ENCODE measurements around the gene CELF6.
A peak's percentile ranks its signal among the peaks of the same experiment; 100 is the strongest.

CELF6 gene

DNA sequence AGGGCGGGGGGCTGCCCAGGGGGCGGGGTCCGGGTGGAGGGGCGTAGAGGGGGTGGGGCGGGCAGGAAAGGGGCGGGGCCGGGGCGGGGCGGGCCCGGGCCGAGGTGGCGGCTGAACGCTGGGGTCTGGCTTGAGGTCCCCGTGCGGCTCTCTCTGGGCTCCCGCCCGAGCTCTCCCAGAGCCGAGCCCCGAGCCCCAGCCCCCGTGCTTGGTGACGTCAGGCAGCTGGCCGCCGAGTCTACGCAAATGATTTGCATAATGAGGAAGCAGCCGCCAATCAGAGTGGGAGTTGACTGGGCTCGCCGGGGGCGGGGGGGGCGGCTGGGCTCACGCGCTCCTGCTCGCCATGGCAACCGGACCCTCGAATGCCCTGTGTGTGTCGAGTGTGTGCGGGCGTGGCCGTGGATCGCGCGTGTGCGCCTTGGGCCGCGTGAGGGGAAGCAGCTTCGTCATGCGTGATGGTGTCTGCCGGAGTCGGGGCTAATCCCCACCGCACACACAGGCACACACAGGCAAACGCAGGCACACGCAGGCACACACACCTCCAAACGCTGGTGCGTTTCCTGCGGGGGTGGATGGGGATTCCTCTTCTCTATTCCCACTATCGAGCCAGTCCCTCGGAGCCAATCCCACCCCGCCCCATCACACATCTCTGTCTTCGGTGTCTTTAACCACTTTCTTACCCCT, at the start of gene CELF6:
Gene CELF6 (minus strand): TSS at position 173 of the 687 bp plus-strand sequence. CDS start 283 bp downstream, outside the sequence.
- DNase-seq (ENCODE audit: low read depth, low spot score) = no peak

DNA sequence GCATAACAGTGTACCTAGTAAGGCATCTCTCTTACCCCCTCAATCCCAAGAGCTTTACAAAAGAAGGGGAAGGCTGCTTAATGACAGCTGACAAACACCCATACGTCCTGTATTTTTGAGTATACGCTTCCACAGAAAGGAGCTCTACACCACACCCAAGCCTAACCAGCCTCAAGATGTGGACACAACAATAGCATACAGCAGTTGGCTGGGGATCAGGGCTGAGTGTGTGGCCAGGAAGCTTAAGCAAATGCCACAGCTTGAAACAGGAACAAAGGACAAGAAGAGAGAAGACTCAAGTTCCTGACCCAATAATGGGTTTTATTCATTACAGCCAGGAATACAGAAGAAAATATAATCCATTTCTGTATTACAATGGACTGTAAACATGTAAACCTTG, 48.9 kb upstream of the CELF6 start:
- no peak for DNase-seq (ENCODE audit: low read depth, low spot score)

DNA sequence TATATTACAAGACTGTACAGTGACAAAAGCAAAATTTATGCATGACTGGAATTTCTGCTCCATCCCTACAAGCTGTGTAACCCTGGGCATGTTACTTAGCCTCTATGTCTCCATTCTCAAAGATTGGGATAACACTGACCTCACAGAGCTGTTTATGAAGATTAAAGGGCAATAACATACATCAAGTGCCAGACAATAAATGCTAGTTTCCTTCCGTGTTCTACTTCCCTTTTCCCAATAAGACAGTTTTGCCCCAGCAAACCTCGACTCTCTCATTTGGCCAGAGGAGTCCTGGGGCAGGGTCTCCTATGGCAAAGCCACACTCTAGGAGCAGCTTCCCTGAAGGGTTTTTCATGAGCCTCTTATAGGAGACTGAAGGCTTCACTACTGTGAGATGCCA, 48.4 kb upstream of the CELF6 start:
- no peak for DNase-seq (ENCODE audit: low read depth, low spot score)

DNA sequence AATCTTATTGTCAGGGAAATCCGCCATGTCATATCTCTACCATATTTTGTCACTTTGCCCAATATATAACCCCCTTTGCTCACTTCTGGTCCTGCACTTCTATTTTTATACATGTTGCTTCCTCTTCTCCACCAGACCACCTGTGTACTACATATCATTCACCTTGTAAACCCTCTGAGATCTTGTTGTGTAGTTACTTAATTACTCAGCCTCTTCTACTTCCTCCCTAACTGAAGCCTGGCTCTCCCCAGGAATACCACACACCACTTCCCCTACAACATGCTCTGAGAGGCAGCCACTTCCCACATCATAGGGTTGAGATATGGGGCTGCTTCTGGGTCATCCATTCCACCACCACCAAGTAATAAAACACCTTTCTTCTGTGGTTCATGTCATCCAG, 45.9 kb upstream of the CELF6 start:
- no peak for DNase-seq (ENCODE audit: low read depth, low spot score)

DNA sequence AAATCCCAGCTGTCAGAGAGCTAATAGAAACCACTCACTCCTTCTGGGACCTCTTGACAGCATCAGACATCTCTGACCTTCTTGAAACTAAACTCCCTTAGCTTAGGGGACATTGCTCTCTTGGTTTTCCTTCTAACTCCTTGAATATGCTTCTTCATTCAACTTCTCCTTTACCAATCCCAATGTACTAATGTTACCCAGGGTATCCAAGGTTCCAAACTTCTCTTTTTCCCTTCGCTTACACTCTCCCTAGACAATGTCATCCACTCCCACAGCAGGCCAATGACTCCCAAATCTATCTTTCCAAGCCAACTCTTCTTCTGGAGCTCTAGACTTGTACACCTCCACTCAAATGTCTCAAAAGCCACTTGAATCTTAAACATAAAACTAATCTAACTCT, 41.2 kb upstream of the CELF6 start:
- no peak for DNase-seq (ENCODE audit: low read depth, low spot score)

DNA sequence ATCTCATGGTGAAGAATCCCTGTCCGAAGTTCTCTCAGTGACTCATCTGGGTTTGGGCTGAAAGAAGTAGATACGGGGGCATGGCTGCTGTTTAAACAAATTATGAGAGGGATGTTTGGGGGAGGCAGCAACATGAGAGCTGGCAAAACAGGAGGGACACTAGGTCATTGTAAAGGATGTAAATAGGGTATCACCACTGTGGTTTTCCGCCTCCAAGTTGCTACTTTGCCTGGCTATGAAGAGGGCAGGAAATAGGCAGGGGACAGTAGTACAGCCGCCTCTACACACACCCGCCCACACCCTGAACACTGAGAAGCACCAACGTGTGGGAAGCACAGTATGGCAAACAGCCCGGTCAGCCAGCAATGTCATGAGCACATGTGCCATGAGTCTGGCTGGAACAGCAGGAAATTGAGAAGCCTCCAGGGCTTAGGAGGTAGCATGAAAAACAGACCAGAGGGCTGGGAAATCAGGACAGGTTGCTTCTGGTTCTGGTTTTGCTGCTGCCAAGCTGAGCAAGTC, 38.8 kb upstream of the CELF6 start:
- no peak for DNase-seq (ENCODE audit: low read depth, low spot score)

DNA sequence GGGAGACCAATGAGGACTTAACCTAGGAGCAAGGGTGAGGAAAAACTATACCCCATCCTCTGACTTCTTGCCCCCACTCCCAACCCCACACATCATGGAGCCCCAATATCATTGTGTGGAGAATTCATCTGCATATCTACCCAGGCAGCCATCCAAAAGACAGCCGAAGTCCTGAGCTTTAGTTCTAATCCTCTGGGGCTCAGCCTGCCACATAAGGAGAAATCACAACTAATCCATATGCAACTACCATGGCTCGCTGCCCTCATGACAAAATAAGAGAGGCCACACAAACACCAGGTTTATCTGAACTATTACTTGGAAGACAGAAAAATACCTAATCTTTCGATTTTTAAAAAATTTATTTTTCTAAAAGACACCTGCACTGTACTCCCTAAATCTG, 38.2 kb upstream of the CELF6 start:
- DNase-seq (ENCODE audit: low read depth, low spot score) = no peak

DNA sequence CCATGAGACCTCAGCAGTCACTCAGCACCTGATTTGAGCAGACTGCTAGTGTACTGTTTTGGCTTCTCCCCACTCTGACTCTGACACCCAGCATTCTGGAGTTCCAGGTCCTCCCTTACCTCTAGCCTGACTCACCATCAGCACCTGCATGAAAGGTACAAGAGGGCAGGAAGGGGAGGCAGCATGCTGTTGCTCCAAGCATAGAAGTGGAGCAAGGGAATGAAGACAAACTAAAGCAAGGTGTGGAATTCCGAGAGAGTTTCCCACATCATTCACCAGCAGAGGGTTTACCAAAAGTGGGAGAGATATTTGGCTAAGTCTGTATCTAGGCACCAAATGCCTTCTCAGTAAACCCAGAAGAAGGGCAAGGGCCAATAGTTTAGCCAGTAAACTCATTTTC, 34.5 kb upstream of the CELF6 start:
- no peak for DNase-seq (ENCODE audit: low read depth, low spot score)

DNA sequence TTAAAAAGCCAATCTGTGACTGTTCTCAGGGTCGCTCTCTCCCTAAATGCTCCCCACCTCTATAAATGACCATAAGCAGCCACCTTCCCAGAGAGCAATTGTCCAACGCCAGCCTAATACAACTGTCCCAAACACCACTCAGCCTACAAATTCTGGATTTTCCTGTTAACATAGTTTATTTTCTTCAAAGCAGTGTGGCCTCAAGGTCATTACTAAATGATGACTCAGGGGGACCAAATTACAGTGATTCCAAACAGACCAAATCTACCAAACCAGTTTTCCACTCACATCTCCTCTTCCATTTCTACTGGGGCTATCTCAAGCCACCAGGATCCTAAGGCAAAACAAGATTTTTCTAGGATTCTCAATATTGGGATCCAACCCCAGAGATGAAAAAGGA, 33.3 kb upstream of the CELF6 start:
- DNase-seq (ENCODE audit: low read depth, low spot score) = no peak

DNA sequence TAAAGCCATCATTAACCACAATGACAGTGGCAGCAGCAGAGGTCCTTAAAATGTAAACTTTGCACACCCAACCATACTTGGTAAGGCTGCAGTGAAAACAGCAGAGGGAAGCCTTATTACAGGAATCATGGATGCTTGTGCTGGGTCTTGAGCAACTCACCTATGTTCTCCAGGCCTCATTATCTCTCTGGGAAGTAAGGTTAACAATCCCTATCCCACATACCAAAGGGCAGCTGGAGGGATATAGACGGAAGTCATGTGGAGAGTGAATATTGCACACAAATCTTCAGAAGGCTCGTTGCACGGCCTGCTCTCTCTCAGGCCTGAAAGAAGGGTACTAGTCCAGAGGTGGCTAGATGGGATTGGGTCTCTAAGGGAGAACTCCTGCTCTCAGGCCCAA, 25.8 kb upstream of the CELF6 start:
- DNase-seq (ENCODE audit: low read depth, low spot score) = no peak

DNA sequence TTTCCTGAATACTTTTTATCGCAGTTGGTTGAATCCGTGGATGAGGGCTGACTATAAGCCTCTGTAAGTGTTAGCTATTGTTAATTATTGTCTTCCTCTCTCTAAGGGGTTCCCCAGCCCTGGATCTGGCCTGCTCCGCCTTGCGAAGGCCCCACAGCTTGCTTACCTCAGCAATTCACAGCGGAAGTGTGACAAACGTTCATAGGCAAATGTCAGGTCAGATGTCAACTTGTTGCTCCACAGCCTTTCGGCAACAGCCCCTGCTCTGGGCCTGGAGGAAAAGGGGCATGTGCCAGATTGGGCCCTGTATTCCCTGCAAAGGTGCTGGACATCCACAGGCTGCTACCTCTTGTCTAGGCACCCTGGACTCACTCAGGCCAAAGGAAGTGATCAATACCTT, 25.3 kb upstream of the CELF6 start:
- DNase-seq (ENCODE audit: low read depth, low spot score) = no peak

DNA sequence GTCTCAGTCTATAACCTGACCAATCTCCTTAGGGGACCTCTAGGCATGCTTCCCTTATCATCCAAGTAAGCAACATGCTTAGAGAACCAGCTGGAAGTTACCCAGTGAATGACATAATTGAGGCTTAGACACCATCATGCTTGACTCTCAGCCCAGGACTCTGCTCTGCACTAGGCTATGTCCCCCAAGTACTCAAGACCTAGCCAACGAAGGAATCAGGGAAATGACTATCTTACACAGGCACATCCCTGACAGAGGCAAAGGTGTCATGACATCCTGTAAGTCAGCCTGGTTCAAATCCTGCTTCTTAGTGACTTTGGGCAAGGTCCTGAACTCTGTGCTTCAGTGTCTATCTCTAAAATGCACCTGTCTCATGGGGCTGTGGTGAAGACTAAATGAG, 24.6 kb upstream of the CELF6 start:
- no peak for DNase-seq (ENCODE audit: low read depth, low spot score)

DNA sequence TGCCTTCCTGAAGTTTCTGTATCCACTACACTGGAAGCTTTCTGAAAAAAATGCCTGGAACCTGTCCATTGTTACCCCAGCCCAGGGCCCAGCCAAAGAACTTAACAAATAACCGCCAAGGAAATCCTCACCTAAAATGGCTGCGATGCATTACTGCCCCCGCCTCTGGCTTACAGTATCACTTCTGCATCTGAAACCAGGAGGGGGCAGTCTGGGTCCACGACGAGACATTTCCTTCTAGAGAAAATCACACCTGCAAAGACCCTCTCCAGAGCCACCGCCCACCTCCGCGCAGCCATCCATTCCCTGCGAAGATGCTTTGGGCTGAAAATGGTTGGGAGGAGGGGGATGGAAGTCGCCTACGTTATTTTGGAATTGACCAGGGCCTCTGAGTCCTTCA, 22.4 kb upstream of the CELF6 start:
- peak; percentile 63 for DNase-seq (ENCODE audit: low read depth, low spot score)

DNA sequence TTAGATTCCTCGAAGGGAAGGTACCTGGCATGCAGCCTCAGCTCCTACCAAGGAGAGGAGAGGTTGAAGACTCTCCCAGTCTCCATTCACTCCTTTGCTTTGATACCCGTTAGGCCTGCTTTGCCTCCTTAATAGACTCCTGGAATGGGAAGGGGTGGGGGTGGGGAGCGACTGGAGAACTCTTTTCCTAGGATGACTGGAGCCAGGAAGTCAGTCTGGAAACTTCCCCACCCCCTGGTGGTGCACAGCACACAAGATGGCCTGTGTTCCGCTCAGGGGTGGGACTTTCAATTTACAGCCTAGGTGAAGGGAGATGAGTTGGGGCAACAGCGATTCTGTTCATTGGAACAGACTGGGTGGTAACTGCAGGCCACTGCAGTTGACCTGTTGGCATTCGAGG, 21.4 kb upstream of the CELF6 start:
- DNase-seq (ENCODE audit: low read depth, low spot score) = no peak

DNA sequence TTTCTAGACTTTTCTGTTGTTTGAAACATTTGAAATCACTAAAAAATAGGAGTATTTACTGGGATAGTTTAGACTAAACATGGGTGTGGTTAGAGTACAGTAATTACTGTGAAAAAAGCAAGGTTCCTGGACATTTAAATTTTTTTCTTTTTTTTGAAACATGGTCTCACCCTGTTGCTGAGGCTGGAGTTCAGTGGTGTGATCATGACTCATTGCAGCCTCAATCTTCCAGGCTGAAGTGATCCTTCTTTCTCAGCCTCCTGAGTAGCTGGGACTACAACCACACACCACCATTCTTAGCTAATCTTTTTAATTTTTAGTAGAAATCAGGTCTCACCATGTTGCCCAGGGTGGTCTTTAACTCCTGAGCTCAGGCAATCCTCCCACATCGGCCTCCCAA, 20.4 kb upstream of the CELF6 start:
- no peak for DNase-seq (ENCODE audit: low read depth, low spot score)

DNA sequence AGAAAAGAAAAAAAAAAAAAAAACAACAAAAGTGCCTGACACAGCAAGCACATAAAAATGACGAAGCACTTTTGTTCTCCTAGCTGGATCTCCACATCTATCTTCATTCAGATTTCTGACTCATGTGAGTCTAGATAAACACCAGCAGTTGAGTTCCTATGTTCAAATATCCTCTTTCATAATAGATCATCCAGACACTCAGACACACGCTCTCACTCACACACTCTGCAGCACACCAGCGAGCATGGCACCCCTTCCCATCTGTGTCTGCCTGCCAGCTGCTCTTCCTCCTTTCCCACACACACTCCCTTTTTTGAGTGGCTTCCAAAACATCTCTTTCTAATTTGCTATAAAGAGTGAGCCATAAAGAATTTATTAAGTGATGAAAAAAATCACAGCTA, 19.8 kb upstream of the CELF6 start:
- no peak for DNase-seq (ENCODE audit: low read depth, low spot score)

DNA sequence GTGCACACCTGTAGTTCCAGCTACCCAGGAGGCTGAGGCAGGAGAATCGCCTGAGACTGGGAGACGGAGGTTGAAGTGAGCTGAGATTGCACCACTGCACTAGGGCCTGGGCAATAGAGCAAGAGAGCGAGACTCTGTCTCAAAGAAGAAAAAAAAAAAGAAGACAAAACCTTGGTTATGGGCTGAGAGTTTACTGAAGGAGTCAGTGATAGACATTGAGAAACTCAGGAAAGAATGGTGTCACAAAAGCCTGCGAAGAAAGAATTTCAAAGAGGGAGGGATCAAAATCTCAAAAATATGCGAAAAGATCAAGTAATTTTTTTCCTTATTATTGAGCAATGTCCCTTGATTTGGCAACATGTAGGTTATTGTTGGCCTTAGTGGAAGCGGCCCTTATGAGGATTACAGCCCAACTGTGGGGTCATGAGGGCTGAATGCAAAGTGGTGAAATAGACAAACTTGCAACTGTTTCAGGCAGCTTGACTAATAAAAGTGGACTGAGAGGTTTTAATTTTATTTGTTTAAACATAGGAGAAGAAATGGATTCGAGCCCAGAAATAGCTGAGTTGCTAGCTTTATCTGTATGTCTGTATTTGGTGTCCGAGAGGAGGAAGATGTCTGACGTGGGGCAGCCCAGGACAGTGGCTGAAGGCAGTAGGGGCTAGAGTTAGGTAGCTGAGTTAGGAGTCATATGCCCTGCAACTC, 18.8 kb upstream of the CELF6 start:
- DNase-seq (ENCODE audit: low read depth, low spot score) = no peak

DNA sequence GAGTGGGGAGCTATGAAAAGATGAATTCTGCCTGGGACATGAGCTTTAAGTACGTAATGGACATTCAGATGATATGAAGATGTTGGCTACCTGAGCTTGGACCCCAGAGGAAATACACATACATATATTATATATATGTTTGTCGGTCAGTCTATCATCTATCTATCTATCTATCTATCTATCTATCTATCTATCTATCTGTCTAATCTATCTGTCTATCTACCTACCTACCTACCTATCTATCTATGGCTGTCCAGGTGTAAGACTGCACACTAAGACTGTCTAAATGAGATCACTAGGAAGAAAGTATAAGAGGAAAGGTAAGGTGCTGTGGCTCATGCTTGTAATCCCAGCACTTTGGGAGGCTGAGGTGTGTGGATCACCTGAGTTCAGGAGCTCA, 18.2 kb upstream of the CELF6 start:
- DNase-seq (ENCODE audit: low read depth, low spot score) = no peak

DNA sequence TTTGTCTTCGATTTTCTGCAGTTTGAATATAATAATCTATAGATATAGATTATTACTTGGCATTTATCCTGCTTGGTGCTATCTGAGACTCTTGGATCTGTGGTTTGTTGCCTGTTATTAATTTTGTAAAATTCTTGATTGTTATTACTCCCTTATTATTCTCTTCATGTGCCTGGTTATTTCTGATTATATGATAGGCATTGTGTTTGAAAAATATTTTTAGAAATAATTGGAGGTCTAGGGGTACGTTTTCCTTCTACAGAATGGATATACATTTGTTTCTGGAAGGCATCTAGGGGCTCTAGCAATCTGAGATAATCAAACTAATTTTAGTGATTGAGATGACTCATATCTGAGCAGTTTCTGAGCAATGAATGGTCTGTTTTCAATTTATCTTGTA, 14.9 kb upstream of the CELF6 start:
- DNase-seq (ENCODE audit: low read depth, low spot score) = no peak

DNA sequence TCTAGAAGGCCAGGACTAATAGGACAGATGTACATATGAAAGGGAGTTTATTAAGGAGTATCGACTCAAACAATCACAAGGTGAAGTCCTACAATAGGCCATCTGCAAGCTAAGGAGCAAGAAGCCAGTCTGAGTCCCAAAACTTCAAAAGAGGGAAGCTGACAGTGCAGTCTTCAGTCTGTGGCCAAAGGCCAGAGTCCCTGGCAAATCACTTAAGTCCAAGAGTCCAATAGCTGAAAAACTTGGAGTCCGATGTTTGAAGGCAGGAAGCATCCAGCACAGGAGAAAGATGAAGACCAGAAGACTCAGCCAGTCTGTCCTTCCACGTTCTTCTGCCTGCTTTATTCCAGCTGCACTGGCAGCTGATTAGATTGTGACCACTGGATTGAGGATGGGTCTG, 11.1 kb upstream of the CELF6 start:
- DNase-seq (ENCODE audit: low read depth, low spot score) = no peak

DNA sequence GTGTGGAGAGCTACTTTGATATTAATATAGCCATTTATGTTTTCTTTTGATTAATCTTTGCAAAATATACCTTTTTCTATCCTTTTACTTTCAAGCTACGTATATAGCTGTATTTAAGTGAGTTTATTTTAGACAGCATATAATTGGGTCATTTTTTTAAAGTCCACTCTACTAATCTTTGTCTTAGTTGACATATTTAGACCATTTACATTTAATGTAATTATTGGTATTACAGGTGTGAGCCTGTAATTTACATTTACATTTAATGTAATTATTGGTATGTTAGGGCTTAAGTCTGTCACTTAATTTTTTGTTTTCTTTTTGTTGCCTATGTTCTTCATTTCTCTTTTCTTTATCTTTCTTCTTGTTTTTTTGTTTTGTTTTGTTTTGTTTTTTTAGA, 3.8 kb upstream of the CELF6 start:
- no peak for DNase-seq (ENCODE audit: low read depth, low spot score)

DNA sequence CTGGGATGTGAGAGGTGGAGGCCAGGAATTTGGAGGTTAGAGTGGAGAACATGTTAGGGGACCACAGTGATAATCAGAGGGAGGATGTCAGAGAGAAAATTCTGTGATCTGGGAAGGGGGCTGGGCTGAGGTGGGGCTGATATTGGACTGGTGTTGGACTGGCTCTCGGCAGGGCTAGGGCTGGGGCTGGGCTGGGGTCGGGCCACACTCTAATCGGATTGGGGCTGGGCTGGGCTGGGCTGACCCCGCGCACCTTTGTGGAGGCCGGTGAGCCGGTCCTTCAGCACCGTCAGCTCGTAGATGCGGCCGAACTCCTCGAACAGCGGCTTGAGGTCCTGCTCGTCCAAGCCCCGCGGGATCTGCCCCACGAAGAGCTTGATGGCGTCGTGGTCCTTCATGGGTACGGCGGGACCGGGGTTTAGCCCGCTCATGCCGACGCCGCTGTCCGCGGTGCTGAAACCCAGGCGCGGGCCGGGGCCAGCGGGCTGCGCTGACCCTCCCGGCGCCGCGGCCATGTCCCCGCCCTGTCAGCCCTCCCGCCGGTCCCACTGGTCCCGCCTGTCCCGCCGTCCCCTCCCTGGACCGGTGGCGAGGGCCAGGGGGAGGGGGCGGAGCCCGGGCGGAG, 485 bp downstream of the CELF6 start:
- no peak for DNase-seq (ENCODE audit: low read depth, low spot score)

DNA sequence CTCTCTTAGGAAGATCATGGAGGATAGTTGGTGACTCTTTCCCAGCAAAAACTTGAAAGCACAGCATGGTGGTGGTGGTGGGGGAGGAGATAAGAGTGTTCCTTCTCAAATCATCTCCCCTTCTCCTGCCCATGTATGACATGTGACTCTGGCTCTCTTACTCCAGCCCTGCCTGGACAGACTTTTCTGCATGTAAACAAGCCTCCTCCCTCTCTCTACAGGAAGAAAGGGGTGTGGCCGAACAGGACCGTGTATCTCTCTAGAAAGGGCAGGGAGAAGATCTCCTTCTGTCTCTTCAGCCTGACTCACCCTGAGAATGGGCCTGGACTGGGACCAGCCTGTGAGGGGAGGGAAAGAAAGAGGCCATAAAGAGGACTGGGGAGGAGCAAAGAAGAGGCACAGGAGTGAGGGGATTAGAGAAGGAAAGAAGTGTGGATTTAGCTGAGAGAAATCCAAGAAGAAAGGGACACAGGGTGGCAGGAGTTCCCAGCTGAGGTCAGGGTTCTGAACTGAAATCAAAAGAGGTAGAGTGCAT, 1.5 kb downstream of the CELF6 start:
- DNase-seq (ENCODE audit: low read depth, low spot score) = no peak

Data from iPS DF 19.7 (cell line).